ENCODE data around the gene SARNP. TPM values are rescaled to one million over a fixed set of nuclear protein-coding genes. Genes with fewer than 3 reads are reported as not detected.

Gene SARNP
- polyA plus RNA-seq, 1 experiment = 178 TPM

DNA sequence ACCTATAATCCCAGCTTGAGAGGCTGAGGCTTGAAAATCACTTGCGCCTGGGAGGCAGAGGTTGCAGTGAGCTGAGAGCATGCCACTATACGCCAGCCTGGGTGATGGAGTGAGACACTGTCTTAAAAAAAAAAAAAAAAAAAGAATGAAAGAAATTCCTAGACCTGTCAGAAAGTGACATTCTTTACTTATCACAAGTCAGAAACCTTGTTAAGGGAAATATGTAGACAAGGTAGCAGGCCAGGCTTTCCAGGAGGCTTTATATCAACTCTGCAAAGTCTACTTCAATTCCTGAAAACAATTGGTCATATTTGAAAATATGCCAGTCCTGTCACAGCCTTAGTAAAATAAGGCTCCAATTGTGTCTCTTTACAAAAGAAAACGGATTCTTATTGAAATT, 44.3 kb upstream of the SARNP start:
- Histone ChIP-seq H3K27me3 (ENCODE audit: control insufficient read depth, insufficient read depth, low read length) (no peaks in the 10 kb centered on the region), H3K4me3 (ENCODE audit: low read depth, low read length) (no peak overlapping the region), H3K9me3 (ENCODE audit: control insufficient read depth, insufficient read depth, low read length) (peaks cover 3% of the 10 kb centered on the region), H3K27ac (ENCODE audit: low read depth, low read length) (no peak overlapping the region)
- CTCF ChIA-PET = no interaction called here
- no peak for TF ChIP-seq CTCF (IDR thresholded peaks at IDR 0.05; ENCODE audit: low read depth, low read length)
- no peak for DNase-seq (ENCODE audit: low read depth, low spot score)
- POLR2A ChIA-PET = no interaction called here

- TF ChIP-seq CTCF (IDR thresholded peaks at IDR 0.05; ENCODE audit: low read depth, low read length) = no peak
- H3K4me3 ChIP-seq (ENCODE audit: low read depth, low read length) = no peak overlapping the region
- H3K27me3 ChIP-seq (ENCODE audit: control insufficient read depth, insufficient read depth, low read length) = no peaks in the 10 kb centered on the region
- ChIA-PET POLR2A (no interaction called here), CTCF (no interaction called here)
- no peak overlapping the region for H3K27ac ChIP-seq (ENCODE audit: low read depth, low read length)
- H3K9me3 ChIP-seq (ENCODE audit: control insufficient read depth, insufficient read depth, low read length) = peaks cover 3% of the 10 kb centered on the region
- DNase-seq (ENCODE audit: low read depth, low spot score) = no peak
These were observed 43.9 kb upstream of the SARNP start for GRCh38 chr12:55861396-55861795.

DNA sequence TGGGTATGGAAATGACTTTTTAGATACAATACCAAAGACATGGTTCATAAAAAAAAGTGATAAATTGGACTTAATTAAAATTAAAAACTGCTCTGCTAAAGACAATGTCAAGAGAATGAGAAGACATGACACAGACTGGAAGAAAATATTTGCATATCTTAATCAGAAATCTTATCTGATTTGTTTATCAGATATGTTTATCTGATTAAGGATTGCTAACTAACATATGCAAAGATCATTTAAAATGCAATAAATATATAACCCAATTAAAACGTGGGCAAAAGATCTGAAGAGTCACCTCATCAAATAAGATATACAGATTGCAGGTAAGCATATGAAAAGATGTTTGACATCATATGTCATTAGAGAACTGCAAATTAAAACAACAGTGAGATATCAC, 35.2 kb upstream of the SARNP start:
- CTCF ChIA-PET = no interaction called here
- Histone ChIP-seq H3K4me3 (ENCODE audit: low read depth, low read length) (no peak overlapping the region), H3K27me3 (ENCODE audit: control insufficient read depth, insufficient read depth, low read length) (no peaks in the 10 kb centered on the region), H3K9me3 (ENCODE audit: control insufficient read depth, insufficient read depth, low read length) (no peaks in the 10 kb centered on the region), H3K27ac (ENCODE audit: low read depth, low read length) (no peak overlapping the region)
- no peak for TF ChIP-seq CTCF (IDR thresholded peaks at IDR 0.05; ENCODE audit: low read depth, low read length)
- POLR2A ChIA-PET = interaction anchor here (0.6 kb wide), 1 partner anchor 130 kb away, joined by 3 read pairs; no protein-coding TSS in a partner anchor
- no peak for DNase-seq (ENCODE audit: low read depth, low spot score)

DNA sequence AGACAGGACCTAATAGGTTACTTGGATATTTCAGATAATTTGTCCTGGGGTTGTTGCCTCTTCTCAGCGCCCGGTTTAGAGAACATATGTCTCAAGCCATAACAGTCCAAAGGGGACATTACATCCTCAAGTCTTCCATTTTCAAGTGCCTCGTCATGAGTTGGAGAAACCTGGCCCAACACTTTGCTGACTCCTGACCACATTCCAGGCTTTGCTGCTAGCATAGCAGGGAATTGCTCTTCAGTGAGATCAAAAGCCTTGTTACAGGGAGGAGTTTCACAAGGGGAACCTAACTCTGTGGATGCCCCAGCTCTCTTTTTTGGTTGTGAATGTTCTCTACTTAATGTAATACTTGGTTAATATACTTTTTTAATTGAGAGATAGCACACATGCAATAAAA, 33.4 kb upstream of the SARNP start:
- Histone ChIP-seq H3K4me3 (ENCODE audit: low read depth, low read length) (no peak overlapping the region), H3K27ac (ENCODE audit: low read depth, low read length) (no peak overlapping the region), H3K9me3 (ENCODE audit: control insufficient read depth, insufficient read depth, low read length) (no peaks in the 10 kb centered on the region), H3K27me3 (ENCODE audit: control insufficient read depth, insufficient read depth, low read length) (no peaks in the 10 kb centered on the region)
- CTCF ChIA-PET = interaction anchor here (1.0 kb wide), 1 partner anchor 79 kb away, joined by 4 read pairs; no protein-coding TSS in a partner anchor
- TF ChIP-seq CTCF (IDR thresholded peaks at IDR 0.05; ENCODE audit: low read depth, low read length) = no peak
- DNase-seq (ENCODE audit: low read depth, low spot score) = no peak
- POLR2A ChIA-PET = no interaction called here

DNA sequence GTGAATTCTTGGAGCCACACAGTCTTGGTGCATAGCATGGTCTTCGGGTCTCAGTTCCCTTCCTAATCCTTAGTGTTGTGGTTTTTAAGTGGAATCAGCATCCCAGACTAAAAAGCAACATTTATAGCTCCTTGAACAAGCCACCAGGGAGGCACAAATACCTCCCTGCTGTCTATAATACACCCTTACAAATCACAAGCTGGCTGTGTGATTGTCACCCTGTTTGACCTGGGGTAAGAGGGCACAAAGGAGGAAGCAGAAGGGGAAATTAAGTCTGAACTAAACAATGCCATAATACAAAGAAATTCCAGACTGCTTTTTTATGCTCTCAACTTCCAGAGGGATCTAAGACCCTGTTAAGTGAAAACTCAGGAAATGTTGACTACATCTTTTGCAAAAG, 32.9 kb upstream of the SARNP start:
- POLR2A ChIA-PET = no interaction called here

More for the DNA sequence above, 32.9 kb upstream of the SARNP start:
- H3K27ac ChIP-seq (ENCODE audit: low read depth, low read length) = no peak overlapping the region
- CTCF ChIA-PET = interaction anchor here (1.0 kb wide), 1 partner anchor 80 kb away, joined by 4 read pairs; no protein-coding TSS in a partner anchor
- no peak for DNase-seq (ENCODE audit: low read depth, low spot score)
- H3K27me3 ChIP-seq (ENCODE audit: control insufficient read depth, insufficient read depth, low read length) = no peaks in the 10 kb centered on the region
- no peak overlapping the region for H3K4me3 ChIP-seq (ENCODE audit: low read depth, low read length)
- no peaks in the 10 kb centered on the region for H3K9me3 ChIP-seq (ENCODE audit: control insufficient read depth, insufficient read depth, low read length)
- TF ChIP-seq CTCF (IDR thresholded peaks at IDR 0.05; ENCODE audit: low read depth, low read length) = no peak

Data from AG04450 (cell line).